Fibroblast of skin of right quadriceps (primary cell): ENCODE measurements around the gene BCL7B.
"Not testable (repeated sequence)": the region's sequence is repeated elsewhere in the genome, so short reads cannot be mapped to it uniquely, and the experiment has no call there.

Source experiments
- DNase-seq: peaks from one replicate; pipeline ENCODE4 v3.0.0-alpha.2; 2013

Gene BCL7B

DNA sequence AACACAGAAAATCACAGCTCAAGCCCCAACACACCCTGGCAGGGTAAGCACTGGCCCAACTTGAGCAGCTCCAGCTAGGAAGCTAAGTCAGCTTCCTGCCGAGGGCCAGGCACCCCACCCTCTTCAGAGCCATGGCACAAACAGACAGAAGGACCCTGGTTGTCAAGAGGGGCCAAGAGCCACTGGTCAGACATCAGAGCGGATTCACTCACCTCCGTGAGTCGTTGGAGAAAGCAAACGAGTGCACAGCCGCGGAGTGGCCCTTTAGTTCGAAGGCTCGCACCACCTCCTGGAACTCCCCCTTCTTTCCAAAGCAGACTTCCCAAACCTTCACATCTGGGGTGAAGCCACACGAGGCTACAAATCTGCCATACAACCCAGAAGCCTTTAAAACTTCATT lies 13.5 kb upstream of the BCL7B start:
- no peak for DNase-seq

DNA sequence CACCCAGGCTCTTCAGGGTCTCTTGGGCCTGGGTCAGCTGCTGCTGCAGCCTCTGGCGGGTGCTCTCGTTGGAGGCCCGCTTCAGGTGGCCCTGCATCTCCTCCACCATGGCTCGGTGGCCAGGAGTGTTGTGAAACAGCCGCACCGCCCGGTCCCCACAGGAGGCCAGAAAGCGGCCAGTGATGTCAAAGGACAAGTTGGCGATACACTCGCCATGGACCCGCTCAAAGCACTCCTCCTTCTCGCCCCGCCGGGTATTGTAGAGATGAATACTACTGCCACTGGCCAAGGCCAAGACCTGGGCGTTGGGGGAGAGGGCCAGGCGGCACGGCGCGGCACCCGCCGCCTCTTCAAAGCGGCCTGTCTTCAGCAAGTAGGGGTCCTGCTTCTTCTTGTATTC lies 13.0 kb upstream of the BCL7B start:
- DNase-seq, result no peak

DNA sequence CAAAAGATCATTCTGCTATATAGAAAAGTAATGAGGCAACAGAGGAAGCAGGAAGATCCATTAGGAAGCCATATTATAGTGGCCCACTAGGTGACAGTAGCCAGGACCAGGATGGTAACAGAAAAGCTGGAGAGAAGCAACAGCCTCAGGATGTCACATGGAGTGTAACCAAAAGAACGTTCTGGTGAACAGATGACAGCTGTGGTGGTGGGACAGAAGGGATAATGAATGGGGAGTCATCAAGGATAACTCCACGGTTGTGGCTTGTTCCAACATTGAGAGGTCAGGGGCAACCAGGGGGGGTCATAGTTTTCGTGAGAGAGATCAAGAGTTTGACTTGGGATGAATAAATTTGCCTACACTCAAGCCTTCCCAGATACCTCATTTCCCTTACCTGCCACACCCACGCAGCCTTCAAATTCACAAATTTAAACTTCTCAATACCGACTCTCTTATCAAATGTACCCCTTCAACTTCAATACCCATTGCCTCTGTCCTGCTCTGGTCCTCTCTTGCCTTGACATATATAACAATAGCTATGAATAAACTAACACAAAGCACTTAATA lies 11.6 kb upstream of the BCL7B start:
- no peak for DNase-seq

DNA sequence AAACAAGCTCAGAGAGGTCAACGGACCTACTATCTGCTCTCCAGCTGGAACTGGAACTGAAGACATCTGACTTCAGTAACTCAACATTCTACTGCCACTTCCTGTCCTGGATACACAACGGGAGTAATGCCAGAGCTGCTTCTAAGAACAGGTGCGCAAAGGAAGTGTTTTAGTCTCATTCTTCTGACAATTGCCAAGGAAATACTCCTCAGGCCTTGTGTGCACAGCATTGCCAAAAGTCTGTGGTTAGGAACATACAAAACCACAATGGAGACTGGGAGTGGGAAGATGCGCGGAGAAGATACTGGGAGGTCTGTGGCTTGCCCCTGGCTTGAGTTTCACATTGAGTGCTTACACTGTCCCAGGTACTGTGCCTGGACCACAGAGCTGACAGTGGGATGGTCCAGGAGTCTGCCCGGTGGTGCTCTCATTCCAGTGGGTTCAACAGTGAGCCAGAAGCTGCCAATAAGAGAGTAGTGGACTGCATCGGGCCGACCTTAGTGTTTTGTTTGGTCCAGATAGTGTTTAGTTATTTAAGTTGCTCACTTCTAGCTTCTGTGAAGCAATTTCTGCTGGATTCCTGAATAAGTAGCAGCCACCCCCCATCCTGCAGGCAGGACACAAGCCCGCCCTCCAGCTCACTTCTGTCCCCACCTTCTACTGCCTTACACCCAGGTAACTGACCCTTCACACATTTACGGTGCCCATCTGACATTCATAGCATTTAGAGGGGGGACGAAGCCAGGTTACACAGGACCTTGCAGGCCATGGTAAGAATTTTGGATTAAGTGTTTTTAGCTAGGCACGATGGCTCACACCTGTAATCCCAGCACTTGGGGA lies 10.6 kb upstream of the BCL7B start:
- no peak for DNase-seq

DNA sequence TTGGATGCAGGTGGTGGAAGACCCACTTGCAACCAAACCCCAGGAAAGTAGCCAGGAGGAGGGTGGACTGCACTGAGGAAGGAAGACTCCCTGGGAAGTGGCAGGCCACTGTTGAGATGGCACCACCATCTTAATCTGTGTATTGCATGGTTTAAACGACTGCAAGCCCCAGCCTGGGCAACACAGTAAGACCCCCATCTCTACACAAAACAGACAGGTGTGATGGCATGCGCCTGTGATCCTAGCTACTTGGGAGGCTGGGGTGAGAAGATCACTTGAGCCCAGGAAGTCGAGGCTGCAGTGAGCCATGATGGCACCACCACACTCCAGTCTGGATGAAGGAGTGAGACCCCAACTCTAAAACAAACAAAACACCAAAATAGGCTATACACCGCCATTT lies 9.7 kb upstream of the BCL7B start:
- no peak for DNase-seq

DNA sequence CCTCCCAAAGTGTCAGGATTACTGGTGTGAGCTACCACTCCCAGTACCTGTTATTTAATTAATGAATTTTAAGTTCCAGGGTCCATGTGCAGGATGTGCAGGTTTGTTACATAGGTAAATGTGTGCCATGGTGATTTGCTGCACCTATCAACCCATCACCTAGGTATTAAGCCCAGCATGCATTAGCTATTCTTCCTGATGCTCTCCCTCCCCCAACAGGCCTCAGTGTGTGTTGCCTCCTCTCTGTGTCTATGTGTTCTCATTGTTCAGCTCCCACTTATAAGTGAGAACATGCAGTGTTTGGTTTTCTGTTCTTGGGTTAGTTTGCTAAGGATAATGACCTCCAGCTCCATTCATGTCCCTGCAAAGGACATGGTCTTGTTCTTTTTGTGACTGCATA lies 8.9 kb upstream of the BCL7B start:
- not testable (repeated sequence) for DNase-seq

DNA sequence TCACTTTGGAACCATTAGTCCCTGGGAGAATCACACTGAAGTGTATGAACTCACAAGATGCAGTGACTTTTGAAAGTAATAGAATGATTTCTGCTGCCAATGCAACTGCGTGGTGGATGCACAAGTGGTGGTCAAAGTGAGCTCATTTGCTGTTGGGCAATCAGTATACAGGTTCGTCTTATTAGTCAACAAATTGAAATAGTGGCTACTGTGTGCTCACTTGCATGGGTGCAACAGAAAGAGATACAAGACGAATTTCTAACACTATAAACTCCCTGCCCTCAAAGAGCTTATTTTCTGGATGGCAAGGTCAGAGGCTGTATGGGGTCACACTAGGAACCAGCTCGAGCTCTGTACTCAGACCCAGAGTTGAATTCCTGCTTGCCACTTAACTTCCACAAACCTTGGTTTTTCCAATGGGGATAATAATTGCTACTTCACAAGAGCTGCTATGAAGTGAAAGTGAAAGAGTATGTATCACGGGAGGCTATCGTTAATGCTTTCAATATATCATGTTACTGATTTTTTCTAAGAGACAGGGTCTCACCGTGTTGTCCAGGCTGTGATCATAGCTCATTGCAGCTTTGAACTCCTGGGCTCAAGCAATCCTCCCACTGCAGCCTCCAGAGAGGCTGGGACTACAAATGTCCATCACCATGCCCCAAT lies 8.3 kb upstream of the BCL7B start:
- no peak for DNase-seq

DNA sequence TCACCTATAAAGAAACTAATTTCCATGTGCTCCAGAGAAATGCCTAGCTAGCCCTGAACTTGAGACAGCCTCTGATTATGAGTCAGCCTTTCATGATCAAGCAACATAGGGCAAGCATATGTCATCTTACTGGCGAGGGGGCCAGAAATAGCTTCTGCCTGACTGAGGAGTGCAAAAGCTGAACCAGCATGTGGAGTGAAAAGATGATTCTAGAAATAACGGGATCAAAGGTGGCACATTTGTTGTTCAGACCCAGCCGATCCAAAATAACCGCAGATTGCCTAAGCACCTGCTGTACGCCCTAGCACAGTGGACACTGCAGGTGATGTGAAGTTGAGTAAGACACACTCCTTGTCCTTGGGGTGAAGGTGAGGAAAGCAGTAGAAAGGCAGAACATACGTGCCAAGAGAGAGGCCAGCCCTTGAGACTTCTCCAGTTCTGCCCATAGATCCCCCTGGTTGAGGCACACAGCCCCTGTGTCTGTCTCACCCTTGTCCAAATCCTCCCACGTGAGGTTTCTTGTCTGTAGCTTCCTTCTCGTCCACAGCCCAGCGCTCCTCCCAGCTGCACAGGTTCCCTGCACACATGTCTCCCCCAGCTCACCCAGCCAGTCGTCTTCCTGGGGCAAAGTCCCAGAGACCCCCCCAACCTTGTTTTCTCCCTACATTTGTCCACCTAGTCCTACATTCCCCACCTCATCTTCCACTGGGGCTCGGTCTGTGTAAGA lies 2.8 kb upstream of the BCL7B start:
- DNase-seq, result peak; percentile 81

DNA sequence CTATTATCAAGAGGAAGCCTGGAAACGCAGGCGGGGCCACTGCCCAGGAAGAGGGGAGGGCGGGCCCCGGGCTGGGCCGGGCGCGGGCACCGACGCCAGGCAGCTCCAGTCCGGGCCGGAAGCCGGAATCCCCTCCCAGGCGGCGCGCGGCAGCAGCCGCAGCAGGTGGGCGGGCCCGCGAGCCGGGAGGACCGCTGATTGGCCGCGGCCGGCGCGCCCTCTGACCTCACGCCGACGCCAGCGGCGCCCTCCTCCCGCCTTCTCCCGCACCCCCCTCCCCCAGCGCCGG lies 438 bp downstream of the BCL7B start:
- peak; percentile 91 for DNase-seq

DNA sequence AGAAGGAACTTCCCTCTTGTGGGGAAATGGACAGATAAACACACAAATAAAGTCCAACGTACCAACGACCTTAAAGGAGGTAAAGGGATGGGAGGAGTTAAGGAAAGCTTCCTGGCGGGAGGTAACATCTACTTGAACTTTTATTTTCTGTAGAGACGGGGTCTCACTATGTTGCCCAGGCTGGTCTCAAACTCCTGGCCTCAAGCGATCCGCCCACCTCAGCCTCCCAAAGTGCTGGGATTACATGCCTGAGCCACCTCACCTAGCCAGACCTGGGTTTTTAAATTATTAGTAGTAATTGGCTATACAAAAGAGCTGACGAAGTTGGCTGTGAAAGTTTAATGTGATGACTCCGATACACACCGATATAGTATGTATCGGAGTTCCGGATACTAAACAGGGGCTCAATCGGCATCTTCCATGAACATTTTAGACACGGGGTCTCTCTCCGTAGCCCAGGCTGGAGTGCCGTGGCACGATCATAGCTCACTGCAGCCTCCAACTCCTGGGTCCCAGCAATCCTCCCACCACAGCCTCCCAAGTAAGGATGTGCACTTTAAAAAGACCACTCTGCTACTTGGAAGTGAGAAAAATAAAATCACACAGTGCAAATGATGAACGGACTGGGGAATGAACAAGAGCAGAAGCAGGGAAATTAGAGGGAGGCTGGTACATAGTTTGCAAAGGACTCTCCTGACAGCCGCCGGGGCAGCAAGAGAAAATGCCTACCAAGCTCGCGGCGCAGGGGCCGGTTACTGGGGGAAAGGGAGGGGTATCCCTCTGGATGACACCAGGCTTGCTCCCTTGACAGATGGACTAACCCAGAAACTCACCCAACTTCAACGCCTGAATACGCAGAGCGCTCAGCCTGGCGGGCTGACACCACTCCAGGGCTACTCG lies 1.0 kb downstream of the BCL7B start:
- DNase-seq, result no peak

DNA sequence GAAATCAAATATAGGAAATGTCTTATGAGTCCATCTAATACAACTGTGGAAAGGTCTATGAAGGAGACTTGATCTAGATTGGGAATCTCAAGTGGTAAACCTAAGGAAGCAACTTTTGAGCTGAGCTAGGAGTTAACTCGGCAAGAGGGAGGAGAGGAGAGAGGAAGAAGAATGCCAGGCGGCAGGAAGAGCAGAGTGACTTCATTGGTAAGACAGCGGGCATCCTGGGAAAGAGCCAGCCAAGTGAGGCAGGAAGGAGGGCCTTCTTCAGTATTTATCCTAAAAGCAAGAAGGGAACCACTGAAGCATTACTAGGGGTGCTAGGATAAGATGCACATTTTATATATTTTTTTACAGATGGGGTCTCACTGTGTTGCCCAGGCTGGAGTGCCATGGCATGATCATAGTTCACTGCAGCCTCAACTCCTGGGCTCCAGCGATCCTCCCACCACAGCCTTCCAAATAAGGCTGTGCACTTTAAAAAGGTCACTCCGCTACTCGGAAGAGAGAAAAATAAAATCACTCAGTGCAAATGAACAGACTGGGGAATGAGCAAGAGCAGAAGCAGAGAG lies 2.0 kb downstream of the BCL7B start:
- DNase-seq, result no peak

DNA sequence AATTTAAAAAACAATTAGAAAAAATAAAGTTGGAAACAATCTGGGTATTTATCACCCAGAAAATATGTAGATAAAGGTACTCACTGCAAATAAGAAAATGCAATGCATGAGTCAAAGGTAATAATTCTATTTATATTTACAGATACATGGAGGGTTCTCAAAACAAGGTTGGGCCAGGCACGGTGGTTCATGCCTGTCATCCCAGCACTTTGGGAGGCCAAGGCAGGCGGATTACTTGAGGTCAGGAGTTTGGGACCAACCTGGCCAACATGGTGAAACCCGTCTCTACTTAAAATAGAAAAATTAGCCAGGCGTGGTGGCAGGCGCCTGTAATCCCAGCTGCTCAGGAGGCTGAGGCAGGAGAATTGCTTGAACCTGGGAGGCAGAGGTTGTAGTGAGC lies 7.4 kb downstream of the BCL7B start:
- DNase-seq, result not testable (repeated sequence)

DNA sequence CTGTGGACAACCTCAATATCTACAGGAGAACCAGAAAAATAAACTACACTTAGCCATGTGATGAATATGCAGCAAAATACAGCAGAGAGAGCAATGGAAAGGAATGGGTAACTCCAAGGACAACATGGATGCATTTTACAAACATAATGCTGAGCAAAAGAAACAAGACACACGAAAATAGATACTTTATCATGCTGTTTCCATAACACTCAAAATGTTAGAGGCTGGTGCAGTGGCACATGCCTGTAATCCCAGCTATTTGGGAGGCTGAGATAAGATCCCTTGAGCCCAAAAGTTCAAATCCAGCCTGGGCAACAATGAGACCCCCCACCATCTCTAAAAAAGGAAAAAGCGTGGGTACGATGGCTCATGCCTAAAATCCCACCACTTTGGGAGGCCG lies 8.3 kb downstream of the BCL7B start:
- DNase-seq, result no peak

DNA sequence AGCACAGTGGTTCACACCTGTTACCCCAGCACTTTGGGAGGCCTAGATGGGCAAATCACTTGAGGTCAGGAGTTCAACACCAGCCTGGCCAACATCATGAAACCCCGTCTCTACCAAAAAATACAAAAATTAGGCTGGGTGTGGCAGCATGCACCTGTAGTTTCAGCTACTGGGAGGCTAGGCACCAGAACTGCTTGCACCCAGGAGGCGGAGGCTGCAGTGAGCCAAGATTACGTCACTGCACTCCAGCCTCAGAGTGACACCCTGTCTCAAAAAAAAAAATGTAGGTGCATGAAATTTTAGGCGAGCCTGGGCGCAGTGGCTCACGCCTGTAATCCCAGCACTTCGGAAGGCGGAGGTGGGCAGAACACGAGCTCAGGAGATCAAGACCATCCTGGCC lies 9.6 kb downstream of the BCL7B start:
- DNase-seq, result no peak

DNA sequence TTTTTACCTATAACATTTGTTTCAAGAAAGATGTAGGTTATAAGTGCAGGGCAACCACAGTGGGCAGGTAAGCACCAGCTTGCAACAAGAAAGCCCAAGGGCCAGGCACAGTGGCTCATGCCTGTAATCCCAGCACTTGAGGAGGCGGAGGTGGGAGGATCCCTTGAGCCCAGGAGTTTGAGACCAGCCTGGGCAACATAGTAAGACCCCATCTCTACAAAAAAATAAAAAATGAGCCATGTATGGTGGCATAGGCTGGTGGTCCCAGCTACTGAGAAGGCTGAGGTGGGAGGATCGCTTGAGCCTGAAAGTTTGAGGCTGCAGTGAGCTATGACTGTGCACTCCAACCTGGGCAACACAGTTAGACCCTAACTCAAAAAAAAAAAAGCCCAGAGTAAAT lies 12.8 kb downstream of the BCL7B start:
- no peak for DNase-seq

DNA sequence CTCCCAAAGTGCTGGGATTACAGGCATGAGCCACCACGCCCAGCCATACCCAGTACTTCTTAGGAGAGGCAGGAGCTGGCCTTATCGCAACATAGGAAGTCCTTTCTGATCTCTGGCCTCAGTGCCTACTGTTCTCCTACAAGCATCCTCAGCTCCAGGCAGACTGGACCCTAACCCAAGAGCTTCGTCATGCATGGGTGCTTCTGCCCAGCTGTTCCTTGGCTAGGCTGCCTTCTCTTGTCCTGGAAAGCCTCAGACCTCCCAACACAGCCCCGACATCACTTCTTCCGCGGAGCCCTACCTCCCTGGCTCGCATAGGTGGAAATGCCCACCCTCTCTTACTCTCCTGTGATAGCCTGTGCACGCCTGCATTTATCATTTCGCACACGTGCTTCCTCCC lies 15.8 kb downstream of the BCL7B start:
- DNase-seq, result no peak

DNA sequence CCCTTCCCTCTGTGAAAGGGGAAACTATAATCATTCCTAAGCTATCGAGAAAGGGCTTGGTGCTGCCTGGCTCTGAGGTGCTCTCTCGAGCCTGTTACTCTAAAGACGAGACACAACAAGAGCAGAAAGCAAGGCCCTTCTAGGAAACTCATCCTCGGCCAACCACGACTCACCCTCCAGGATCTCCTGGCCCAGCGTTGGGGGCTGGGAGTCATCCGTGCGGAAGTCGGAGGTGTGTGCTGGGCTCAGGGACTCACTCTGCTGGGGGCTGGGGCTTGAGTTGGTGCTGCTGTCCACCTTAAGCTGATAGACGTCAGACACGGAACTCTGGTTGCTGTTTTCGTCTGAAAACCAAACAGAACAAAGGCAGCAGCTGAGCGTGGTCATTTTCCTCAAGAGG lies 17.8 kb downstream of the BCL7B start:
- no peak for DNase-seq

DNA sequence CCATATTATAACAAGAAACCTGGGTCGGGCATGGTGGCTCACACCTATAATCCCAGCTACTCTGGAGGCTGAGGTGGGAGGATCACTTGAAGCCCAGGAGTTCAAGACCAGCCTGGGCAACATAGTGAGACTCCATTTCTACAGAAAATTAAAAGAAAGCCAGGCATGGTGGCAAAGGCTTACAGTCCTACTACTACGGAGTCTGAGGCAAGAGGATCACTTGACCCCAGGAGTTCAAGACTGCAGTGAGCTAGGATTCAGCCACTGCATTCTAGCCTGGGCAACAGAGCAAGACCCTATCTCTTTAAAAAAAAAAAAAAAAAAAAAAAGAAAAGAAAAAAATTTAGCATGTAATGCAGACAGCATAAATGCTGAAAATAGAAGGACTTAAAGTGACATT lies 19.0 kb downstream of the BCL7B start:
- not testable (repeated sequence) for DNase-seq

DNA sequence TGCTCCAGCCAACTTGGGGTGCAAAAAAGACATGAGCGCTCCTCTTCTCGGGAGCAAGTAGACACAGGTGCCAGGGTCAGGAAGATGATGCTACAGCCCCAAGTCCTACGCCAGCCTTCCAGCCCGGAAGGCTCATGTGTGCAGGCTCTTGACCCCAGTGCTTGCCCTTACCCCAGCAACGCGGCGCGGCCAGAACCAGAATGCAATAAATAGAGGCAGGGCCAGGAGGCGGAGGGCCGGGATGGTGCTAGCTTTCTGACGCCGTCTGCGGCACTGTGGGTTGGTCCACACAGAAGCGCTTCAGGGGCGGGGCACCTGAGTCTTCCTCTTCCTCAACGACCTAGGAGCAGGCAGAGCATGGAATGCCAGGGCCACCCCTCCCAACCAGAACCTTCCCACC lies 20.4 kb downstream of the BCL7B start:
- DNase-seq, result no peak

DNA sequence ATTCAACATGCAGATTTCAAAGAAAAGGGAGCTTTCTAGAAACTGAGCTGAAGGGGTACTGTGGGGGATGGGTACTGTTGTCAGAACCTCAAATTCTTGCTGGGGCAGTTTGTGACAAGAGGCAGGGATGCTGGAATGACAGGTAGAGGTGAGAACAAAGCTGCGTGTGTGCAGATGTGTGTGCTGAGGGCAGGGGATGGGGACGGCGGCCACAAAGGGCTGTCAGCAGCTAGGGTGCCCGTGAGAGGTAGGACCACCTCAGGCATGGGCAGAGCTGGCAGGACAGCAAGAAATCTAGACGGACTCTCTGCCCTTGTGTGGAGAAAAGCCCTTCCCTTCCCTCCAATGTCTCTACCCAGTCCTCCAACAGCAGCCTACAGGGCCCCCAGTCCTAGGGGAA lies 21.0 kb downstream of the BCL7B start:
- no peak for DNase-seq

DNA sequence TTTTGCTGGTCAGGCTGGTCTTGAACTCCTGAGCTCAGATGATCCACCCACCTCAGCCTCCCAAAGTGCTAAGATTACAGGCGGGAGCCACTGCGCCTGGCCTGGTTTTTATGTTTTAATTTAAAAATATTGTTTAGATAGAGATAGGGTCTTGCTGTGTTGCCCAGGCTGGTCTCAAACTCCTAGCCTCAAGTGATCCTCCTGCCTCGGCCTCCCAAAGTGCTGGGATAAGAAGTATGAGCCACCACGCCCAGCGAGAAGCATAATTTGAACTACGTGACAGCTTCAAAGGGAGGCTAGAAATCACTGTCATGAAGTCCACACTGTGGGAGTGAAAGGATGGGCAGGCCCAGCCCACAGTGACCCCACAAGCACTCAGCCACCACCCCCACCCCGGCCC lies 21.6 kb downstream of the BCL7B start:
- DNase-seq, result not testable (repeated sequence)

DNA sequence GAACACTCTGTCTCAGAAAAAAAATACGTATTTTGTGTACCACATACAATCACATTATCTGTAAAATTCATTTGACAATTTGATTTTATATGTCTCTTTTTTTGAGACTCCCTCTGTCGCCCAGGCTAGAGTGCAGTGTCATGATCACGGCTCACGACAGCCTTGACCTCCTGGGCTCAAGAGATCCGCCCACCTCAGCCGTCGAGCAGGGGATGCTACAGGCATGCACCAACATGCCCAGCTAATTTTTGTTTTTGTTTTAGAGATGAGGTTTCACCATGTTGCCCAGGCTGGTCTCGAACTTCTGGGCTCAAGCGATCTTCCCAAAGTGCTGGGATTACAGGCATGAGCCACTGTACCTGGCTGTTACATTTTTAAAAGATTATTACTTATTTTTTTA lies 23.7 kb downstream of the BCL7B start:
- no peak for DNase-seq
